ENCODE results near the gene THEMIS2.
A peak's percentile ranks its signal among the peaks of the same experiment; 100 is the strongest.

Gene THEMIS2

GRCh38 chr1:27886744-27887143 is 14.4 kb downstream of the THEMIS2 start:
- DNase-seq, result no peak

- no peak for DNase-seq
These were observed 15.1 kb downstream of the THEMIS2 start for GRCh38 chr1:27887215-27888021.

GRCh38 chr1:27889506-27889905 is 17.2 kb downstream of the THEMIS2 start:
- no peak for DNase-seq

GRCh38 chr1:27891196-27891889 is 19.0 kb downstream of the THEMIS2 start:
- DNase-seq, result no peak

- no peak for DNase-seq
These were observed 22.2 kb downstream of the THEMIS2 start for GRCh38 chr1:27894521-27894920.

GRCh38 chr1:27906759-27907158 is 34.4 kb downstream of the THEMIS2 start:
- no peak for DNase-seq

- DNase-seq, result no peak
These were observed 40.1 kb downstream of the THEMIS2 start for GRCh38 chr1:27912429-27912828.

- DNase-seq, result no peak
These were observed 42.8 kb downstream of the THEMIS2 start for GRCh38 chr1:27915082-27915575.

GRCh38 chr1:27922272-27922671 is 49.9 kb downstream of the THEMIS2 start:
- DNase-seq, result no peak

- DNase-seq, result no peak
These were observed 56.0 kb downstream of the THEMIS2 start for GRCh38 chr1:27928216-27928954.

- DNase-seq, result no peak
These were observed 58.8 kb downstream of the THEMIS2 start for GRCh38 chr1:27931184-27931583.

GRCh38 chr1:27931759-27932158 is 59.4 kb downstream of the THEMIS2 start:
- DNase-seq, result no peak

- peak; percentile 67 to 88 for DNase-seq
These were observed 62.6 kb downstream of the THEMIS2 start, which contains the start of gene SMPDL3B for GRCh38 chr1:27934818-27935549. SMPDL3B (plus strand) TSS chr1:27935000; CDS start chr1:27935184, 184 bp downstream.

GRCh38 chr1:27935721-27936120 is 63.4 kb downstream of the THEMIS2 start:
- DNase-seq, result no peak
